HG02885 (cell line): ENCODE results near the gene CARD11.
"Not testable (repeated sequence)": the region's sequence is repeated elsewhere in the genome, so short reads cannot be mapped to it uniquely, and the experiment has no call there.

Experiments used
- ATAC-seq: cut with Tn5 transposase; IDR thresholded peaks from one replicate; pipeline ENCODE4 v1.9.1; 2021; ENCODE audit warnings: mild to moderate bottlenecking; ENCODE audit not compliant: unreplicated experiment, poor library complexity

The CARD11 gene

GRCh38 chr7:3066506-3066905 lies 22.8 kb upstream of the CARD11 start:
- no peak for ATAC-seq

GRCh38 chr7:3065724-3066143 lies 22.1 kb upstream of the CARD11 start:
- peak; percentile 42 for ATAC-seq

GRCh38 chr7:3064067-3064466 lies 20.4 kb upstream of the CARD11 start:
- ATAC-seq, result no peak

GRCh38 chr7:3063016-3063753 lies 19.5 kb upstream of the CARD11 start:
- peak; percentile 88 for ATAC-seq

- no peak for ATAC-seq
These were observed 13.4 kb upstream of the CARD11 start for GRCh38 chr7:3057066-3057420.

GRCh38 chr7:3056234-3057065 lies 12.8 kb upstream of the CARD11 start:
- no peak for ATAC-seq

GRCh38 chr7:3055626-3056025 lies 12.0 kb upstream of the CARD11 start:
- no peak for ATAC-seq

GRCh38 chr7:3042861-3043489 lies 692 bp downstream of the CARD11 start:
- peak; percentile 70 for ATAC-seq

- no peak for ATAC-seq
These were observed 1.5 kb downstream of the CARD11 start for GRCh38 chr7:3041986-3042675.

GRCh38 chr7:3039787-3040186 lies 3.9 kb downstream of the CARD11 start:
- ATAC-seq, result no peak

- not testable (repeated sequence) for ATAC-seq
These were observed 5.7 kb downstream of the CARD11 start for GRCh38 chr7:3038011-3038410.

GRCh38 chr7:3037259-3037658 lies 6.4 kb downstream of the CARD11 start:
- no peak for ATAC-seq

GRCh38 chr7:3034591-3035150 lies 9.0 kb downstream of the CARD11 start:
- ATAC-seq, result no peak

- no peak for ATAC-seq
These were observed 10.1 kb downstream of the CARD11 start for GRCh38 chr7:3033581-3033980.

GRCh38 chr7:3033136-3033535 lies 10.5 kb downstream of the CARD11 start:
- no peak for ATAC-seq

GRCh38 chr7:3032256-3032655 lies 11.4 kb downstream of the CARD11 start:
- no peak for ATAC-seq

- ATAC-seq, result no peak
These were observed 14.5 kb downstream of the CARD11 start for GRCh38 chr7:3029138-3029537.

- no peak for ATAC-seq
These were observed 14.9 kb downstream of the CARD11 start for GRCh38 chr7:3028758-3029093.

- no peak for ATAC-seq
These were observed 15.5 kb downstream of the CARD11 start for GRCh38 chr7:3028071-3028757.
